ENCODE measurements around the gene PRCC.

DNA sequence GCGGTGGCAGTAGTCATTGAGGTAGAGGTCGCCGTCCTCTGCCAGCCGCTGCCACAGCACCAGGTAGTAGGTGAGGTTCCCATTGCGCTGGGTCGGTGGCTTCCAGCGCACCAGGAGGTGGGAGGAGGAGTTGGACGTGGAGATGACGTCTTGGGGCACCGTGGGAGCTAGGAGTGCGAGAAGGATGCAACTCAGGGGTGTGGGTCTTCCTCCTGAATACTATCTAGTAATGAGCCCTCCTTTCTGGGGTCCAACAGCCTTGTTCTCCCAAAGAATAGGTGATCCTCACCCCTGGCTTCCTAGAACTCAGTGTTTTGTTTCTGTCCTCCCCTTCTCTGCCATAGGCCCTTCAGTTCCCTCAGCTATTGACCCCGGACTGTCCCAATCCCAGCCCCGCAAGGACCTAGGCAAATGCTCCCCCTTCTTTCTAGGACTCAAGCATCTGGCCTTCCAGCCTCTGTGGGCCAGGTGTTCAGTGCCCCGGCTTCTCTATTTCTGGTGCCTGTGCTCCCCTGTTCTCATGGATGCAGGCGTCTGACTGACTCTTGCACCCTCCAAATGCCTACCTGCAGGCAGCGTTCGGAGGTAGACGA is 78.7 kb downstream of the PRCC start:
- TF ChIP-seq CTCF (optimal IDR thresholded peaks at IDR 0.05 in 1 of 3, IDR thresholded peaks at IDR 0.05 in 1 of 3, conservative IDR thresholded peaks at IDR 0.05 in 1 of 3; ENCODE audit: extremely low read depth in 1 of 3, insufficient read depth in 2 of 3, low read length in 3 of 3) (no peak), EZH2 (IDR thresholded peaks at IDR 0.05; ENCODE audit: low read length) (peak; percentile 54)

All from keratinocyte (primary cell).